Measurements from ENCODE around the gene PDE3A.

PDE3A gene

GRCh38 chr12:20424841-20425240 is 56.5 kb downstream of the PDE3A start:
- CTCF ChIA-PET: no interaction called here
- Mint-ChIP-seq H3K36me3 (no peaks in the 10 kb centered on the region), H3K9me3 (no peaks in the 10 kb centered on the region), H3K27ac (no peak overlapping the region), H3K4me1 (no peaks in the 10 kb centered on the region), H3K27me3 (no peaks in the 10 kb centered on the region), H3K4me3 (no peak overlapping the region)
- DNase-seq: no peak

DNA sequence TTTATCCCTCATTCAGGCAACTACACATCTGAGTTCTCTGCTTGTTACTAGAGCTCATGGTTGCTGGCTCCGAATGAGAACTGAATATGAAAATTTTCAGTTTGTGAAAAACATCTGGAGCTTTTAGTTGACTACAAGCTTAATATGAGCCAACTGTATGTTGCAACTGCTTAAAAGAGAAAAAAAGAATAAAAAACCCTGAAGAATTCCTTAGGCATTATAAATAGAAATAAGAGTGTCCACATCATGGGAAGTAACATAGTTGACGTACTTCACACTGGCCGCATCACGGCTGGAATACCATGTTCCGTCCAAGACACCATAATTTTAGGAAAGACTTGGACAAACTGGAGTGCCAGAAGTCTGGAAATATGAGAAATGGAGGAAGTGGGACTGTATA is 57.9 kb downstream of the PDE3A start:
- Mint-ChIP-seq H3K9me3 (no peaks in the 10 kb centered on the region), H3K27me3 (no peaks in the 10 kb centered on the region), H3K4me3 (no peak overlapping the region), H3K27ac (no peak overlapping the region), H3K36me3 (no peaks in the 10 kb centered on the region), H3K4me1 (no peaks in the 10 kb centered on the region)
- CTCF ChIA-PET: no interaction called here
- DNase-seq: no peak

GRCh38 chr12:20426957-20427356 is 58.6 kb downstream of the PDE3A start:
- CTCF ChIA-PET: no interaction called here
- DNase-seq: no peak
- no peak overlapping the region for H3K27ac Mint-ChIP-seq

DNA sequence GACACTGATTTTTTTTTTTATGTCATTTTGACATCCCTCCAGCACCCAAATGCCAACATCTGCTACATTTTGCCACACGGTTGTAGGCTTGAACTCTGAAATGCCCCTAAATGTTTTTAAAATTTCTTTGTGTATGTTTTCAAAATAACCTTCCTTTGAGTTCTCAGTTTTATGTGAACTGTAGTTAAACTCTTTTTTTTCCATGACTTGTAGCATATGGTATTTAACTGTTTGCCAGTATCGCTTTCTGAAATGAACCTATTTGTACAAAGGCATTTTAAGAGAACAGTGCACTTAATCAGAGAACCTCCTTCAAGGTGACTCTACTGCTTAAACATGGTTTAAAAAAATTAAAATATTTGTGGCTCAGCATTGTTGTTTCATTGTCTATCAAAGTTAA is 61.5 kb downstream of the PDE3A start:
- no peak overlapping the region for H3K27ac Mint-ChIP-seq
- no peaks in the 10 kb centered on the region for H3K36me3 Mint-ChIP-seq
- no peak for DNase-seq
- no peaks in the 10 kb centered on the region for H3K4me1 Mint-ChIP-seq
- no peaks in the 10 kb centered on the region for H3K27me3 Mint-ChIP-seq
- no peak overlapping the region for H3K4me3 Mint-ChIP-seq
- CTCF ChIA-PET: no interaction called here
- no peaks in the 10 kb centered on the region for H3K9me3 Mint-ChIP-seq

More at GRCh38 chr12:20426957-20427356, 58.6 kb downstream of the PDE3A start:
- Mint-ChIP-seq H3K4me1 (no peaks in the 10 kb centered on the region), H3K4me3 (no peak overlapping the region), H3K9me3 (no peaks in the 10 kb centered on the region), H3K36me3 (no peaks in the 10 kb centered on the region), H3K27me3 (no peaks in the 10 kb centered on the region)

DNA sequence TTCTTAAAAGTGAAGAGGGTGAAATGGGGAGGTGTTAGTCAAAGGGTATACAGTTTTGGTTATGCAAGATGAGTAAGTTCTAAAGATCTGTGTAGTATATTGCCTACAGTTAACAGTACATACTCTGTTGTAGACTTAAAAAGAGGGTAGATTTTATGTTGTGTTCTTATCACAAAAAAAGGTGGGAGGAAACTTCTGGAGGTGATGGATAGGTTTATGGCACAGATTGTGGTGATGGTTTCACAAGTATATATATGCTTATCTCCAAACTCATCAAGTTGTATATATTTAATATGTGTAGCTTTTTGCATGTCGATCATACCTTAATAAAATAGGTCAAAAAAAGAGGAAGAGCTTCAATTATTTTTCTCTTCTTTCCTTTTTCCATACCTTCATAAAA is 64.0 kb downstream of the PDE3A start:
- Mint-ChIP-seq H3K36me3 (no peaks in the 10 kb centered on the region), H3K27ac (no peak overlapping the region), H3K4me1 (no peaks in the 10 kb centered on the region), H3K9me3 (no peaks in the 10 kb centered on the region), H3K4me3 (no peak overlapping the region), H3K27me3 (no peaks in the 10 kb centered on the region)
- CTCF ChIA-PET: no interaction called here
- DNase-seq: no peak

GRCh38 chr12:20434996-20435395 is 66.7 kb downstream of the PDE3A start:
- no peak for DNase-seq
- Mint-ChIP-seq H3K4me3 (no peak overlapping the region), H3K27ac (no peak overlapping the region), H3K4me1 (no peaks in the 10 kb centered on the region), H3K27me3 (no peaks in the 10 kb centered on the region), H3K36me3 (no peaks in the 10 kb centered on the region), H3K9me3 (no peaks in the 10 kb centered on the region)
- CTCF ChIA-PET: no interaction called here

- H3K4me1 Mint-ChIP-seq: no peaks in the 10 kb centered on the region
- no peak overlapping the region for H3K27ac Mint-ChIP-seq
- no peaks in the 10 kb centered on the region for H3K27me3 Mint-ChIP-seq
- no peak overlapping the region for H3K4me3 Mint-ChIP-seq
- H3K36me3 Mint-ChIP-seq: no peaks in the 10 kb centered on the region
- CTCF ChIA-PET: interaction anchor here (0.7 kb wide), 1 partner anchor 1244 kb away, joined by 3 read pairs; no protein-coding TSS in a partner anchor
- no peaks in the 10 kb centered on the region for H3K9me3 Mint-ChIP-seq
- DNase-seq: no peak
These were observed 68.0 kb downstream of the PDE3A start for GRCh38 chr12:20436316-20436715.

- Mint-ChIP-seq H3K27me3 (no peaks in the 10 kb centered on the region), H3K4me3 (no peak overlapping the region), H3K36me3 (no peaks in the 10 kb centered on the region), H3K27ac (no peak overlapping the region), H3K4me1 (no peaks in the 10 kb centered on the region), H3K9me3 (no peaks in the 10 kb centered on the region)
- CTCF ChIA-PET: no interaction called here
- DNase-seq: no peak
These were observed 70.0 kb downstream of the PDE3A start for GRCh38 chr12:20438299-20438779.

- Mint-ChIP-seq H3K9me3 (no peaks in the 10 kb centered on the region), H3K4me1 (no peaks in the 10 kb centered on the region), H3K27me3 (no peaks in the 10 kb centered on the region), H3K36me3 (no peaks in the 10 kb centered on the region), H3K27ac (no peak overlapping the region), H3K4me3 (no peak overlapping the region)
- DNase-seq: no peak
- CTCF ChIA-PET: no interaction called here
These were observed 71.3 kb downstream of the PDE3A start for GRCh38 chr12:20439626-20440025.

DNA sequence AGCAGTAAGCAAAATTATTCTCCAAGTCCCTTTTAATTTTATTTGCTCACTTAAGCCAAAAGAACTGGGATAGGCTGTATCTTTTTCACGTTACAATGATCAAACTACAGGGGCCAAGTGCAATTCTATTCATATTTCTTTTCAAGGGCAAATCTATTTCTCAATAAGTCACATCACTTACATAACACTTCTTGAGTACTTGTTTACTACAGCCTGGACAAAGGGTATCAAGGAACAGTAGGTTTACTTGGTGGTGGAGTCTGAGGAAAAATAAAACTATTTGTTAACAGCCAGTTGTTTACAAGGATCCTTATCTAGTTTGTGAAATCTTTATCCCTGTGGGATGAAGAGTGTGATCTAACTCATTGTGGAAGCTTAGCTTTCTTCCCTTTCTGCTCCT is 72.1 kb downstream of the PDE3A start:
- CTCF ChIA-PET: no interaction called here
- Mint-ChIP-seq H3K4me3 (no peak overlapping the region), H3K4me1 (no peaks in the 10 kb centered on the region), H3K9me3 (no peaks in the 10 kb centered on the region), H3K27ac (no peak overlapping the region), H3K27me3 (no peaks in the 10 kb centered on the region), H3K36me3 (no peaks in the 10 kb centered on the region)
- no peak for DNase-seq

GRCh38 chr12:20442322-20442721 is 74.0 kb downstream of the PDE3A start:
- CTCF ChIA-PET: no interaction called here
- Mint-ChIP-seq H3K27ac (no peak overlapping the region), H3K4me1 (no peaks in the 10 kb centered on the region), H3K9me3 (no peaks in the 10 kb centered on the region), H3K4me3 (no peak overlapping the region), H3K27me3 (no peaks in the 10 kb centered on the region), H3K36me3 (no peaks in the 10 kb centered on the region)
- DNase-seq: no peak

DNA sequence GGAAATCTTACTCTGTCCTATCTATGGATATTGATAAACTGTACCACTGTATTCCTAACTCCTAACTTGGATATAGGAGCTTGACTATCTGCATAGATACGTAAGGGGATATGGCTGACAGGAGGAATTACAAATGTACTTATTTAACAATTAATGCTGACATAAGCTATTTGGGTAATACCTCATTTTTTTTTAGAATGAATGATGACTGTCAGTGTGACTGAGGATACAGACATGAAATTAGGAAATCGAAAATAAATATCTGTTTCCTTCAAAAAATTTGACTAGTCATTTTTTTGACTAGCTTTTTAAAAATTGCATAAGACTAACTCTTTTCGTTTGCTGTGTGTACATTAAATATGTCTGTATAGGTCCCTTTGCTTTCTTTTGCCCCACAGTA is 74.9 kb downstream of the PDE3A start:
- Mint-ChIP-seq H3K27me3 (no peaks in the 10 kb centered on the region), H3K36me3 (no peaks in the 10 kb centered on the region), H3K27ac (no peak overlapping the region), H3K9me3 (peaks cover 2% of the 10 kb centered on the region), H3K4me1 (no peaks in the 10 kb centered on the region), H3K4me3 (no peak overlapping the region)
- DNase-seq: no peak
- CTCF ChIA-PET: no interaction called here

- Mint-ChIP-seq H3K4me3 (no peak overlapping the region), H3K9me3 (peaks cover 2% of the 10 kb centered on the region), H3K27ac (no peak overlapping the region), H3K36me3 (no peaks in the 10 kb centered on the region), H3K27me3 (no peaks in the 10 kb centered on the region), H3K4me1 (no peaks in the 10 kb centered on the region)
- CTCF ChIA-PET: no interaction called here
- DNase-seq: no peak
These were observed 75.5 kb downstream of the PDE3A start for GRCh38 chr12:20443792-20444191.

- H3K9me3 Mint-ChIP-seq: peaks cover 2% of the 10 kb centered on the region
- H3K27ac Mint-ChIP-seq: no peak overlapping the region
- H3K36me3 Mint-ChIP-seq: no peaks in the 10 kb centered on the region
- H3K4me3 Mint-ChIP-seq: no peak overlapping the region
- no peaks in the 10 kb centered on the region for H3K27me3 Mint-ChIP-seq
- no peaks in the 10 kb centered on the region for H3K4me1 Mint-ChIP-seq
- CTCF ChIA-PET: no interaction called here
- no peak for DNase-seq
These were observed 76.3 kb downstream of the PDE3A start for GRCh38 chr12:20444595-20445170.

DNA sequence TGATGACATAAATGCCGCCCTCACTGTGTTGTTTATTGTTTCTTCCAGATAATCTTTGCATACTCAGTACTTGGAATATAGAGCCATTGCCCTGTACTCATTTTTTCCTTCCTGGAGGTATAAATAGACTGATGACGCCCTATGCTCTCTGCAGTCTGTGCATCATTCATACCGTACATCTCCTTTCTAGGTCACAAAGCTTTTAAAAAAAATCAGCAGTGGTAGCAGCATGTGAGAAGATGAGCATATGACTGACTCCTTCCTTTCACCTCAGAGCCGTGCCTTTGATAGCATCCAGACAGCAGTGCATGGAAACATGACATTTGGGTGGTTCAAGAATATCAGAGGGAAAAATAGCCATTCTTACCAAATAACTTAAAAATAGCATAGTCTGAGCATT is 77.3 kb downstream of the PDE3A start:
- Mint-ChIP-seq H3K27me3 (no peaks in the 10 kb centered on the region), H3K4me3 (no peak overlapping the region)
- CTCF ChIA-PET: no interaction called here

GRCh38 chr12:20446836-20447235 is 78.5 kb downstream of the PDE3A start:
- Mint-ChIP-seq H3K4me1 (no peaks in the 10 kb centered on the region), H3K36me3 (no peaks in the 10 kb centered on the region), H3K4me3 (no peak overlapping the region), H3K27ac (no peak overlapping the region), H3K9me3 (peaks cover 2% of the 10 kb centered on the region), H3K27me3 (no peaks in the 10 kb centered on the region)
- no peak for DNase-seq
- CTCF ChIA-PET: no interaction called here

More for the DNA sequence above, 77.3 kb downstream of the PDE3A start:
- H3K4me1 Mint-ChIP-seq: no peaks in the 10 kb centered on the region
- no peaks in the 10 kb centered on the region for H3K36me3 Mint-ChIP-seq
- H3K27ac Mint-ChIP-seq: no peak overlapping the region
- DNase-seq: no peak
- peaks cover 2% of the 10 kb centered on the region for H3K9me3 Mint-ChIP-seq

Data from activated naive CD4-positive, alpha-beta T cell treated with anti-CD3 and anti-CD28 coated beads, Interleukin-2, amount 10 ng/mL, durations not matched to agents 7 days and 5 days (primary cell).